Activated B cell treated with CpG ODN at 0.5 μM for 24 hours (primary cell): ENCODE measurements around the gene MED12L. TPM values are rescaled to one million over a fixed set of nuclear protein-coding genes. Genes with fewer than 3 reads are reported as not detected.
"Not testable (repeated sequence)": the region's sequence is repeated elsewhere in the genome, so short reads cannot be mapped to it uniquely, and the experiment has no call there.

ENCODE experiments used
- ATAC-seq: fragments of 200-7000 bp; cut with Tn5 transposase; one replicate; pipeline ENCODE4 v1.10.0; 2021; ENCODE audit warnings: low read depth, mild to moderate bottlenecking, moderate library complexity
- CTCF ChIA-PET: fragments of 350-600 bp; sonication (Branson Sonifier 250); formaldehyde crosslinking; loops from one replicate; lab custom pipeline; 2021; ENCODE audit warnings: antibody characterized with exemption; lab: Charles Lee
- POLR2A ChIA-PET: fragments of 350-600 bp; sonication (Branson Sonifier 250); formaldehyde crosslinking; loops from one replicate; lab custom pipeline; 2021; ENCODE audit warnings: antibody characterized with exemption; lab: Charles Lee
- DNase-seq: peaks from one replicate; pipeline ENCODE4 v3.0.0; 2022
- H3K27ac Mint-ChIP-seq: one replicate; pipeline ENCODE4 v1.8.0; 2020; ENCODE audit warnings: mixed read lengths
- H3K27me3 Mint-ChIP-seq: one replicate; pipeline ENCODE4 v1.8.0; 2021; ENCODE audit warnings: mixed read lengths
- H3K36me3 Mint-ChIP-seq: one replicate; pipeline ENCODE4 v1.8.0; 2021; ENCODE audit warnings: low read depth, mixed read lengths
- H3K4me1 Mint-ChIP-seq: one replicate; pipeline ENCODE4 v1.8.0; 2021; ENCODE audit warnings: mixed read lengths
- H3K4me3 Mint-ChIP-seq: one replicate; pipeline ENCODE4 v1.8.0; 2020; ENCODE audit warnings: mild to moderate bottlenecking, mixed read lengths
- H3K9me3 Mint-ChIP-seq: one replicate; pipeline ENCODE4 v1.8.0; 2020; ENCODE audit warnings: mixed read lengths
- intact Hi-C: fragments of 100-400 bp; cut with micrococcal nuclease; formaldehyde crosslinking; loops from one replicate; pipeline ENCODE4 v1.15.1; 2024
- total RNA-seq: library from RNA; stranded (reverse); gene quantifications from 2 replicates; pipeline ENCODE4 v1.2.3, GENCODE V29; 2022
- TF ChIP-seq, protein P1 (sequence below): fragments of 200-600 bp; IDR thresholded peaks from one replicate; pipeline ENCODE4 v1.8.0; 2022; ENCODE audit warnings: antibody characterized with exemption, mild to moderate bottlenecking

The MED12L gene
- total RNA-seq, 1 donor from 2014 or later, result 1.5 TPM

- Mint-ChIP-seq H3K4me3 (no peak overlapping the region), H3K36me3 (no peaks in the 10 kb centered on the region), H3K4me1 (peaks cover 25% of the 10 kb centered on the region), H3K27me3 (no peaks in the 10 kb centered on the region), H3K9me3 (no peaks in the 10 kb centered on the region), H3K27ac (peak overlapping the region; percentile 36)
- ATAC-seq, result no peak
- ChIA-PET CTCF (interaction anchor here (0.9 to 3.4 kb wide), 5 partner anchors 19 to 604 kb away, joined by 3 to 11 read pairs (median 4); no protein-coding TSS in a partner anchor), POLR2A (interaction anchor here (1.2 kb wide), 1 partner anchor 34 kb away, joined by 4 read pairs; no protein-coding TSS in a partner anchor)
- no peak for DNase-seq
- TF ChIP-seq, protein P1, sequence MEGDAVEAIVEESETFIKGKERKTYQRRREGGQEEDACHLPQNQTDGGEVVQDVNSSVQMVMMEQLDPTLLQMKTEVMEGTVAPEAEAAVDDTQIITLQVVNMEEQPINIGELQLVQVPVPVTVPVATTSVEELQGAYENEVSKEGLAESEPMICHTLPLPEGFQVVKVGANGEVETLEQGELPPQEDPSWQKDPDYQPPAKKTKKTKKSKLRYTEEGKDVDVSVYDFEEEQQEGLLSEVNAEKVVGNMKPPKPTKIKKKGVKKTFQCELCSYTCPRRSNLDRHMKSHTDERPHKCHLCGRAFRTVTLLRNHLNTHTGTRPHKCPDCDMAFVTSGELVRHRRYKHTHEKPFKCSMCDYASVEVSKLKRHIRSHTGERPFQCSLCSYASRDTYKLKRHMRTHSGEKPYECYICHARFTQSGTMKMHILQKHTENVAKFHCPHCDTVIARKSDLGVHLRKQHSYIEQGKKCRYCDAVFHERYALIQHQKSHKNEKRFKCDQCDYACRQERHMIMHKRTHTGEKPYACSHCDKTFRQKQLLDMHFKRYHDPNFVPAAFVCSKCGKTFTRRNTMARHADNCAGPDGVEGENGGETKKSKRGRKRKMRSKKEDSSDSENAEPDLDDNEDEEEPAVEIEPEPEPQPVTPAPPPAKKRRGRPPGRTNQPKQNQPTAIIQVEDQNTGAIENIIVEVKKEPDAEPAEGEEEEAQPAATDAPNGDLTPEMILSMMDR, result no peak
- intact Hi-C loops, result no loop called here
Observed at GRCh38 chr3:151234825-151235224, 149.4 kb downstream of the MED12L start.

GRCh38 chr3:151236316-151236715 lies 150.9 kb downstream of the MED12L start:
- CTCF ChIA-PET, result no interaction called here
- POLR2A ChIA-PET, result no interaction called here
- H3K9me3 Mint-ChIP-seq, result no peaks in the 10 kb centered on the region
- ATAC-seq (no peak), DNase-seq (no peak)
- TF ChIP-seq, protein P1, result no peak
- intact Hi-C loops, result loop anchor here (2.0 kb wide), 1 partner anchor 18 kb away; no protein-coding TSS in a partner anchor
- no peaks in the 10 kb centered on the region for H3K27me3 Mint-ChIP-seq
- H3K27ac Mint-ChIP-seq, result no peak overlapping the region
- H3K36me3 Mint-ChIP-seq, result no peaks in the 10 kb centered on the region
- peaks cover 12% of the 10 kb centered on the region for H3K4me1 Mint-ChIP-seq
- no peak overlapping the region for H3K4me3 Mint-ChIP-seq

DNA sequence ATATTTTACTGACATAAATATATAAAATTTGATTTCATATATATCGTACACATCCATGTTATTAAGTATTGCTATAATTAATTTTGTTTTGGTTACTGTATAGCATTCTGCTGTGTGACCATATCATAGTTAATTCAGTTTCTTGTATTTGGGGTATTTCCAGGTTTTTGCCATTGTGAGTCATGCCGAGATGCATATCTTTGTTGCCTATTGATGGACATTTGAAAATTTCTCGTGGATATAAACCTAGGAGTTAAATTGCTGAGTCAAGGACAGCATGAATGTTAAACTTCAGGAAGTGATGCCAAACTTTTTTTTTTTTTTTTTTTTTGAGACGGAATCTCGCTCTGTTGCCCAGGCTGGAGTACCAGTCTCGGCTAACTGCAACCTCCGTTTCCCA lies 151.3 kb downstream of the MED12L start:
- ATAC-seq (no peak), DNase-seq (no peak)
- no peaks in the 10 kb centered on the region for H3K36me3 Mint-ChIP-seq
- peaks cover 9% of the 10 kb centered on the region for H3K4me1 Mint-ChIP-seq
- intact Hi-C loops, result loop anchor here (2.0 kb wide), 1 partner anchor 18 kb away; no protein-coding TSS in a partner anchor
- H3K4me3 Mint-ChIP-seq, result no peak overlapping the region
- no peak overlapping the region for H3K27ac Mint-ChIP-seq
- H3K27me3 Mint-ChIP-seq, result no peaks in the 10 kb centered on the region
- H3K9me3 Mint-ChIP-seq, result no peaks in the 10 kb centered on the region
- POLR2A ChIA-PET, result no interaction called here
- CTCF ChIA-PET, result no interaction called here
- TF ChIP-seq, protein P1, result no peak

- H3K36me3 Mint-ChIP-seq, H3K4me1 Mint-ChIP-seq, H3K9me3 Mint-ChIP-seq, DNase-seq, POLR2A ChIA-PET, H3K4me3 Mint-ChIP-seq, CTCF ChIA-PET, intact Hi-C loops, H3K27me3 Mint-ChIP-seq, ATAC-seq, H3K27ac Mint-ChIP-seq: not testable (repeated sequence)
Observed at GRCh38 chr3:151242006-151242405, 156.5 kb downstream of the MED12L start.

- H3K36me3 Mint-ChIP-seq, result peaks cover 1% of the 10 kb centered on the region
- CTCF ChIA-PET, result interaction anchor here (1.2 kb wide), 1 partner anchor 81 kb away, joined by 4 read pairs; no protein-coding TSS in a partner anchor
- H3K9me3 Mint-ChIP-seq, result peaks cover 2% of the 10 kb centered on the region
- DNase-seq, result no peak
- no peak overlapping the region for H3K4me3 Mint-ChIP-seq
- peaks cover 3% of the 10 kb centered on the region for H3K4me1 Mint-ChIP-seq
- no peak for ATAC-seq
- intact Hi-C loops, result no loop called here
- POLR2A ChIA-PET, result interaction anchor here (0.6 kb wide), 1 partner anchor 486 kb away, joined by 3 read pairs; the partner anchor contains the start of gene SIAH2
- H3K27ac Mint-ChIP-seq, result no peak overlapping the region
- H3K27me3 Mint-ChIP-seq, result no peaks in the 10 kb centered on the region
- TF ChIP-seq, protein P1, result no peak
Observed at GRCh38 chr3:151248772-151249337, 163.4 kb downstream of the MED12L start.
